HEK293 (cell line): ENCODE measurements around the gene TEAD4.
A peak's percentile ranks its signal among the peaks of the same experiment; 100 is the strongest.

Experiments used
- CTCF ChIA-PET: fragments of 350-600 bp; formaldehyde crosslinking; extraction: SDS; loops from one replicate; lab custom pipeline; 2021; ENCODE audit warnings: antibody characterized with exemption; lab: Yijun Ruan, JAX
- POLR2A ChIA-PET: fragments of 300-600 bp; formaldehyde crosslinking; extraction: SDS; loops from one replicate; lab custom pipeline; 2020; ENCODE audit warnings: antibody characterized with exemption, inconsistent platforms; lab: Yijun Ruan, JAX
- H3K27ac ChIP-seq: fragments of 200-500 bp; sonication (Bioruptor generic); 2 replicates; pipeline ENCODE4 v1.5.1; 2014; ENCODE audit warnings: low read depth, low read length, control low read depth, inconsistent platforms; ENCODE audit errors: extremely low read depth
- H3K36me3 ChIP-seq, 2 experiments: fragments of 200-500 bp in 1 of 2; sonication (Bioruptor generic) in 1 of 2; 1 replicate in 1 of 2; 2 replicates in 1 of 2; pipeline ENCODE4 v1.5.1; 2014 to 2017; ENCODE audit warnings: inconsistent platforms in 2 of 2, low read length in 2 of 2; ENCODE audit not compliant: control insufficient read depth in 2 of 2, insufficient read depth in 1 of 2
- H3K4me1 ChIP-seq: fragments of 200-500 bp; sonication (Bioruptor generic); 2 replicates; pipeline ENCODE4 v1.5.1; 2014; ENCODE audit warnings: mild to moderate bottlenecking, low read length, inconsistent platforms; ENCODE audit not compliant: control insufficient read depth, insufficient read depth
- H3K4me3 ChIP-seq: 2 replicates; pipeline ENCODE4 v1.5.1; 2011; ENCODE audit warnings: low read depth, mild to moderate bottlenecking, control low read depth, low read length, moderate library complexity
- H3K9me3 ChIP-seq: fragments of 200-500 bp; sonication (Bioruptor generic); 2 replicates; pipeline ENCODE4 v1.5.1; 2014; ENCODE audit warnings: low read depth, low read length, inconsistent platforms; ENCODE audit not compliant: control insufficient read depth, insufficient read depth
- BCL6B ChIP-seq: fragments of 450-650 bp; formaldehyde crosslinking; IDR thresholded peaks from 2 replicates; pipeline ENCODE4 v1.5.1; 2017; ENCODE audit warnings: missing biosample characterization, missing genetic modification characterization
- EGR2 ChIP-seq: fragments of 450-650 bp; formaldehyde crosslinking; IDR thresholded peaks from 2 replicates; pipeline ENCODE4 v1.5.1; 2016; ENCODE audit warnings: low read depth, missing biosample characterization, missing genetic modification characterization
- FEZF1 ChIP-seq: fragments of 450-650 bp; formaldehyde crosslinking; IDR thresholded peaks from 2 replicates; pipeline ENCODE4 v1.5.1; 2016; ENCODE audit warnings: missing biosample characterization, missing genetic modification characterization
- IKZF3 ChIP-seq: fragments of 450-650 bp; IDR thresholded peaks from 2 replicates; pipeline ENCODE4 v1.5.0; 2018; ENCODE audit warnings: missing biosample characterization, mild to moderate bottlenecking, missing genetic modification characterization, moderate library complexity
- KLF1 ChIP-seq: fragments of 450-650 bp; formaldehyde crosslinking; IDR thresholded peaks from 2 replicates; pipeline ENCODE4 v1.5.1; 2016; ENCODE audit warnings: missing biosample characterization, missing genetic modification characterization
- KLF10 ChIP-seq: fragments of 450-650 bp; IDR thresholded peaks from 2 replicates; pipeline ENCODE4 v1.5.1; 2018; ENCODE audit warnings: missing biosample characterization, mild to moderate bottlenecking, missing genetic modification characterization
- SP2 ChIP-seq: fragments of 450-650 bp; formaldehyde crosslinking; IDR thresholded peaks from 2 replicates; pipeline ENCODE4 v1.5.1; 2016; ENCODE audit warnings: missing biosample characterization, missing genetic modification characterization
- TRIM28 ChIP-seq: IDR thresholded peaks from 2 replicates; pipeline ENCODE4 v1.6.1; 2011; ENCODE audit warnings: low read length, control low read depth, borderline replicate concordance
- ZEB2 ChIP-seq: fragments of 450-650 bp; formaldehyde crosslinking; IDR thresholded peaks from 2 replicates; pipeline ENCODE4 v1.5.1; 2016; ENCODE audit warnings: missing biosample characterization, missing genetic modification characterization
- ZFP37 ChIP-seq: fragments of 450-650 bp; formaldehyde crosslinking; IDR thresholded peaks from 2 replicates; pipeline ENCODE4 v1.5.1; 2016; ENCODE audit warnings: missing biosample characterization, missing genetic modification characterization
- ZNF114 ChIP-seq: fragments of 450-650 bp; formaldehyde crosslinking; IDR thresholded peaks from 2 replicates; pipeline ENCODE4 v1.5.0; 2017; ENCODE audit warnings: missing biosample characterization, missing genetic modification characterization
- ZNF16 ChIP-seq: fragments of 450-650 bp; formaldehyde crosslinking; IDR thresholded peaks from 2 replicates; pipeline ENCODE4 v1.5.1; 2016; ENCODE audit warnings: low read depth, missing biosample characterization, missing genetic modification characterization
- ZNF202 ChIP-seq: fragments of 450-650 bp; formaldehyde crosslinking; IDR thresholded peaks from 2 replicates; pipeline ENCODE4 v1.5.1; 2016; ENCODE audit warnings: missing biosample characterization, missing genetic modification characterization, borderline replicate concordance
- ZNF239 ChIP-seq: fragments of 450-650 bp; formaldehyde crosslinking; IDR thresholded peaks from 2 replicates; pipeline ENCODE4 v1.5.1; 2016; ENCODE audit warnings: missing biosample characterization, missing genetic modification characterization
- ZNF488 ChIP-seq: fragments of 450-650 bp; formaldehyde crosslinking; IDR thresholded peaks from 2 replicates; pipeline ENCODE4 v1.5.1; 2016; ENCODE audit warnings: missing biosample characterization, missing genetic modification characterization
- ZNF548 ChIP-seq: fragments of 450-650 bp; formaldehyde crosslinking; IDR thresholded peaks from 2 replicates; pipeline ENCODE4 v1.5.1; 2016; ENCODE audit warnings: missing biosample characterization, missing genetic modification characterization
- ZNF610 ChIP-seq: fragments of 450-650 bp; formaldehyde crosslinking; IDR thresholded peaks from 2 replicates; pipeline ENCODE4 v1.5.1; 2016; ENCODE audit warnings: missing biosample characterization, missing genetic modification characterization, borderline replicate concordance
- ZNF660 ChIP-seq: fragments of 450-650 bp; IDR thresholded peaks from 2 replicates; pipeline ENCODE4 v1.5.1; 2018; ENCODE audit warnings: missing biosample characterization, mild to moderate bottlenecking, missing genetic modification characterization
- ZNF701 ChIP-seq: fragments of 450-650 bp; formaldehyde crosslinking; IDR thresholded peaks from 2 replicates; pipeline ENCODE4 v1.5.1; 2016; ENCODE audit warnings: missing biosample characterization, missing genetic modification characterization
- ZSCAN30 ChIP-seq: fragments of 450-650 bp; IDR thresholded peaks from 2 replicates; pipeline ENCODE4 v1.5.1; 2018; ENCODE audit warnings: missing biosample characterization, mild to moderate bottlenecking, missing genetic modification characterization, moderate library complexity
- TF ChIP-seq, protein P1 (sequence below): fragments of 450-650 bp; formaldehyde crosslinking; IDR thresholded peaks from 2 replicates; pipeline ENCODE4 v1.5.1; 2016; ENCODE audit warnings: missing biosample characterization, missing genetic modification characterization
- TF ChIP-seq, protein P2 (sequence below): fragments of 450-650 bp; formaldehyde crosslinking; IDR thresholded peaks from 2 replicates; pipeline ENCODE4 v1.5.1; 2017; ENCODE audit warnings: missing biosample characterization, missing genetic modification characterization
- TF ChIP-seq, protein P3 (sequence below): fragments of 450-650 bp; formaldehyde crosslinking; IDR thresholded peaks from 2 replicates; pipeline ENCODE4 v1.5.1; 2016; ENCODE audit warnings: missing biosample characterization, missing genetic modification characterization
- TF ChIP-seq, protein P4 (sequence below): fragments of 450-650 bp; formaldehyde crosslinking; conservative IDR thresholded peaks from 2 replicates; pipeline ENCODE4 v1.5.1; 2016; ENCODE audit warnings: low read depth, missing biosample characterization, missing genetic modification characterization

TEAD4 gene

DNA sequence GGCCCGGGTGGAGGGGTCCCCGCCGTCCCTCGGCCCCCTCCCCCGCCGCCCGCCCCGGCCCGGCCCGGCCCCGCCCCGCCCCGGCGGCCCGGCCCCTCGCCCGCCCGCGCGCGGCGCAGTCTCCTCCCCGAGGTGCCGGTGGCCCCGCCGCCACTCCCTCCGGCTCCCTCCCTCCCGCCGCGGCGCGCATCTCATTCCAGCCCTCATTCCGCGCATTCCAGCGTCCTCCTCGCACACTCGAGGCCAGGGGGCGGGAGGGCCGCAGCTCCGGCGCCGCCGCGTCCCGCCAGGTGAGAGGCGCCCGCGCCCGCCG lies at the start of gene TEAD4:
Gene TEAD4, plus strand, starts transcription at position 206 of the 313 bp plus-strand sequence.
- peaks cover 7% of the 10 kb centered on the region; the same call in 1 of the 2 replicates for H3K4me1 ChIP-seq
- H3K36me3 ChIP-seq, result no peaks in the 10 kb centered on the region
- POLR2A ChIA-PET, result interaction anchor here (0.8 to 1.2 kb wide), 5 partner anchors 9 to 81 kb away, joined by 3 to 4 read pairs (median 3); no protein-coding TSS in a partner anchor
- peak within 1 kb of the TSS; percentile 93 for H3K27ac ChIP-seq
- peak; percentile 59; the same call in 1 of the 2 replicates for TF ChIP-seq KLF10 (tag by site-specific recombination)
- TF ChIP-seq BCL6B (tag by site-specific recombination), result no peak
- TF ChIP-seq, protein P1, sequence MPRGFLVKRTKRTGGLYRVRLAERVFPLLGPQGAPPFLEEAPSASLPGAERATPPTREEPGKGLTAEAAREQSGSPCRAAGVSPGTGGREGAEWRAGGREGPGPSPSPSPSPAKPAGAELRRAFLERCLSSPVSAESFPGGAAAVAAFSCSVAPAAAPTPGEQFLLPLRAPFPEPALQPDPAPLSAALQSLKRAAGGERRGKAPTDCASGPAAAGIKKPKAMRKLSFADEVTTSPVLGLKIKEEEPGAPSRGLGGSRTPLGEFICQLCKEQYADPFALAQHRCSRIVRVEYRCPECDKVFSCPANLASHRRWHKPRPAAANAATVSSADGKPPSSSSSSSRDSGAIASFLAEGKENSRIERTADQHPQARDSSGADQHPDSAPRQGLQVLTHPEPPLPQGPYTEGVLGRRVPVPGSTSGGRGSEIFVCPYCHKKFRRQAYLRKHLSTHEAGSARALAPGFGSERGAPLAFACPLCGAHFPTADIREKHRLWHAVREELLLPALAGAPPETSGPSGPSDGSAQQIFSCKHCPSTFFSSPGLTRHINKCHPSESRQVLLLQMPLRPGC (tag by site-specific recombination), result peak; percentile 75; the same call in 1 of the 2 replicates
- no peak for TF ChIP-seq SP2 (tag by site-specific recombination)
- peak; percentile 55; the same call in 1 of the 2 replicates for TF ChIP-seq IKZF3
- H3K4me3 ChIP-seq, result peak within 1 kb of the TSS; percentile 58
- no peaks in the 10 kb centered on the region for H3K9me3 ChIP-seq
- CTCF ChIA-PET, result no interaction called here

- TF ChIP-seq ZNF239 (tag by site-specific recombination), result no peak
- TF ChIP-seq ZNF16, result no peak
- TF ChIP-seq ZFP37 (tag by site-specific recombination), result no peak
- no peak for TF ChIP-seq ZNF114 (tag by site-specific recombination)
- no peak for TF ChIP-seq EGR2 (tag by site-specific recombination)
- TF ChIP-seq TRIM28, result no peak
- TF ChIP-seq, protein P2, sequence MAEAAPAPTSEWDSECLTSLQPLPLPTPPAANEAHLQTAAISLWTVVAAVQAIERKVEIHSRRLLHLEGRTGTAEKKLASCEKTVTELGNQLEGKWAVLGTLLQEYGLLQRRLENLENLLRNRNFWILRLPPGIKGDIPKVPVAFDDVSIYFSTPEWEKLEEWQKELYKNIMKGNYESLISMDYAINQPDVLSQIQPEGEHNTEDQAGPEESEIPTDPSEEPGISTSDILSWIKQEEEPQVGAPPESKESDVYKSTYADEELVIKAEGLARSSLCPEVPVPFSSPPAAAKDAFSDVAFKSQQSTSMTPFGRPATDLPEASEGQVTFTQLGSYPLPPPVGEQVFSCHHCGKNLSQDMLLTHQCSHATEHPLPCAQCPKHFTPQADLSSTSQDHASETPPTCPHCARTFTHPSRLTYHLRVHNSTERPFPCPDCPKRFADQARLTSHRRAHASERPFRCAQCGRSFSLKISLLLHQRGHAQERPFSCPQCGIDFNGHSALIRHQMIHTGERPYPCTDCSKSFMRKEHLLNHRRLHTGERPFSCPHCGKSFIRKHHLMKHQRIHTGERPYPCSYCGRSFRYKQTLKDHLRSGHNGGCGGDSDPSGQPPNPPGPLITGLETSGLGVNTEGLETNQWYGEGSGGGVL (tag by site-specific recombination), result no peak
- no peak for TF ChIP-seq ZNF548 (tag by site-specific recombination)
- TF ChIP-seq, protein P3, sequence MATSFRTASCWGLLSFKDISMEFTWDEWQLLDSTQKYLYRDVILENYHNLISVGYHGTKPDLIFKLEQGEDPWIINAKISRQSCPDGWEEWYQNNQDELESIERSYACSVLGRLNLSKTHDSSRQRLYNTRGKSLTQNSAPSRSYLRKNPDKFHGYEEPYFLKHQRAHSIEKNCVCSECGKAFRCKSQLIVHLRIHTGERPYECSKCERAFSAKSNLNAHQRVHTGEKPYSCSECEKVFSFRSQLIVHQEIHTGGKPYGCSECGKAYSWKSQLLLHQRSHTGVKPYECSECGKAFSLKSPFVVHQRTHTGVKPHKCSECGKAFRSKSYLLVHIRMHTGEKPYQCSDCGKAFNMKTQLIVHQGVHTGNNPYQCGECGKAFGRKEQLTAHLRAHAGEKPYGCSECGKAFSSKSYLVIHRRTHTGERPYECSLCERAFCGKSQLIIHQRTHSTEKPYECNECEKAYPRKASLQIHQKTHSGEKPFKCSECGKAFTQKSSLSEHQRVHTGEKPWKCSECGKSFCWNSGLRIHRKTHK (tag by site-specific recombination), result no peak
- TF ChIP-seq FEZF1 (tag by site-specific recombination), result no peak
- no peak for TF ChIP-seq ZNF488 (tag by site-specific recombination)
- TF ChIP-seq KLF1 (tag by site-specific recombination), result no peak
- no peak for TF ChIP-seq ZNF660 (tag by site-specific recombination)
- TF ChIP-seq ZEB2 (tag by site-specific recombination), result no peak
- TF ChIP-seq ZNF610 (tag by site-specific recombination), result no peak
- no peak for TF ChIP-seq ZSCAN30
- no peak for TF ChIP-seq ZNF701 (tag by site-specific recombination)
- TF ChIP-seq ZNF202, result no peak
- TF ChIP-seq, protein P4, sequence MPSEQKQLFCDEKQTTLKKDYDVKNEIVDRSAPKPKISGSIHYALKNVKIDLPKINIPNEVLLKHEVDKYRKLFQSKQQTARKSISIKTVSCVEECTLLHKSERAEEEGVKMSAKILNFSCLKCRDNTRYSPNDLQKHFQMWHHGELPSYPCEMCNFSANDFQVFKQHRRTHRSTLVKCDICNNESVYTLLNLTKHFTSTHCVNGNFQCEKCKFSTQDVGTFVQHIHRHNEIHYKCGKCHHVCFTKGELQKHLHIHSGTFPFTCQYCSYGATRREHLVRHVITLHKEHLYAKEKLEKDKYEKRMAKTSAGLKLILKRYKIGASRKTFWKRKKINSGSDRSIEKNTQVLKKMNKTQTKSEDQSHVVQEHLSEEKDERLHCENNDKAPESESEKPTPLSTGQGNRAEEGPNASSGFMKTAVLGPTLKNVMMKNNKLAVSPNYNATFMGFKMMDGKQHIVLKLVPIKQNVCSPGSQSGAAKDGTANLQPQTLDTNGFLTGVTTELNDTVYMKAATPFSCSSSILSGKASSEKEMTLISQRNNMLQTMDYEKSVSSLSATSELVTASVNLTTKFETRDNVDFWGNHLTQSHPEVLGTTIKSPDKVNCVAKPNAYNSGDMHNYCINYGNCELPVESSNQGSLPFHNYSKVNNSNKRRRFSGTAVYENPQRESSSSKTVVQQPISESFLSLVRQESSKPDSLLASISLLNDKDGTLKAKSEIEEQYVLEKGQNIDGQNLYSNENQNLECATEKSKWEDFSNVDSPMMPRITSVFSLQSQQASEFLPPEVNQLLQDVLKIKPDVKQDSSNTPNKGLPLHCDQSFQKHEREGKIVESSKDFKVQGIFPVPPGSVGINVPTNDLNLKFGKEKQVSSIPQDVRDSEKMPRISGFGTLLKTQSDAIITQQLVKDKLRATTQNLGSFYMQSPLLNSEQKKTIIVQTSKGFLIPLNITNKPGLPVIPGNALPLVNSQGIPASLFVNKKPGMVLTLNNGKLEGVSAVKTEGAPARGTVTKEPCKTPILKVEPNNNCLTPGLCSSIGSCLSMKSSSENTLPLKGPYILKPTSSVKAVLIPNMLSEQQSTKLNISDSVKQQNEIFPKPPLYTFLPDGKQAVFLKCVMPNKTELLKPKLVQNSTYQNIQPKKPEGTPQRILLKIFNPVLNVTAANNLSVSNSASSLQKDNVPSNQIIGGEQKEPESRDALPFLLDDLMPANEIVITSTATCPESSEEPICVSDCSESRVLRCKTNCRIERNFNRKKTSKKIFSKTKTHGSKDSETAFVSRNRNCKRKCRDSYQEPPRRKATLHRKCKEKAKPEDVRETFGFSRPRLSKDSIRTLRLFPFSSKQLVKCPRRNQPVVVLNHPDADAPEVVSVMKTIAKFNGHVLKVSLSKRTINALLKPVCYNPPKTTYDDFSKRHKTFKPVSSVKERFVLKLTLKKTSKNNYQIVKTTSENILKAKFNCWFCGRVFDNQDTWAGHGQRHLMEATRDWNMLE (tag by site-specific recombination), result no peak
- Histone ChIP-seq H3K9me3 (no peaks in the 10 kb centered on the region), H3K27ac (no peak overlapping the region), H3K4me3 (no peak overlapping the region), H3K4me1 (0 out of 2 replicates have a peak, but pooled peaks cover 2% of the 10 kb centered on the region), H3K36me3 (peaks cover 14 to 32% of the 10 kb centered on the region in 2 experiments)
- ChIA-PET POLR2A (interaction anchor here (0.7 to 1.0 kb wide), 2 partner anchors 20 to 22 kb away, joined by 3 to 4 read pairs; partner anchors contain the start of gene TULP3), CTCF (interaction anchor here (0.8 to 1.5 kb wide), 3 partner anchors 27 to 122 kb away, joined by 3 to 6 read pairs (median 6); no protein-coding TSS in a partner anchor)
These were observed 47.0 kb upstream of the TEAD4 start for GRCh38 chr12:2912216-2912575.
